NCI-H1417 treated with DMSO at 0.1 percent for 48 hours (cell line): ENCODE data around the gene NRAS.
"Not testable (repeated sequence)": the region's sequence is repeated elsewhere in the genome, so short reads cannot be mapped to it uniquely, and the experiment has no call there.

Experiments used
- DNase-seq: peaks from one replicate; lab custom pipeline; 2025; lab: John Stamatoyannopoulos, UW

Gene NRAS

GRCh38 chr1:114716304-114717170, at the start of gene NRAS:
TSS of gene NRAS (minus strand) at chr1:114716771. CDS start at chr1:114716160, 611 bp downstream.
- peak; percentile 2 for DNase-seq

GRCh38 chr1:114764689-114765088, 48.1 kb upstream of the NRAS start:
- no peak for DNase-seq

GRCh38 chr1:114758256-114758832, 41.8 kb upstream of the NRAS start:
- DNase-seq: no peak

- peak; percentile 93 for DNase-seq
Measured at GRCh38 chr1:114757455-114758255, 41.1 kb upstream of the NRAS start, which contains the start of gene CSDE1. TSS of gene CSDE1 (minus strand) at chr1:114757984. CDS start at chr1:114739890, 18,094 bp downstream.

GRCh38 chr1:114756949-114757454, 40.4 kb upstream of the NRAS start:
- no peak for DNase-seq

GRCh38 chr1:114756009-114756892, 39.7 kb upstream of the NRAS start:
- no peak for DNase-seq

- no peak for DNase-seq
Measured at GRCh38 chr1:114755006-114755931, 38.7 kb upstream of the NRAS start.

GRCh38 chr1:114753702-114754101, 37.1 kb upstream of the NRAS start:
- not testable (repeated sequence) for DNase-seq

- no peak for DNase-seq
Measured at GRCh38 chr1:114753143-114753542, 36.6 kb upstream of the NRAS start.

GRCh38 chr1:114750780-114751179, 34.2 kb upstream of the NRAS start:
- DNase-seq: no peak

GRCh38 chr1:114749835-114750234, 33.3 kb upstream of the NRAS start:
- no peak for DNase-seq

GRCh38 chr1:114746450-114747121, 30.0 kb upstream of the NRAS start:
- no peak for DNase-seq

GRCh38 chr1:114745291-114745690, 28.7 kb upstream of the NRAS start:
- DNase-seq: no peak

GRCh38 chr1:114741963-114742746, 25.6 kb upstream of the NRAS start:
- DNase-seq: no peak

GRCh38 chr1:114740331-114740730, 23.8 kb upstream of the NRAS start:
- no peak for DNase-seq

GRCh38 chr1:114737314-114737849, 20.8 kb upstream of the NRAS start:
- DNase-seq: no peak

- no peak for DNase-seq
Measured at GRCh38 chr1:114735479-114735878, 18.9 kb upstream of the NRAS start.

GRCh38 chr1:114729782-114730181, 13.2 kb upstream of the NRAS start:
- DNase-seq: no peak

- DNase-seq: no peak
Measured at GRCh38 chr1:114728553-114728952, 12.0 kb upstream of the NRAS start.
